ENCODE measurements around the gene RERG. TPM values are rescaled to one million over a fixed set of nuclear protein-coding genes. Genes with fewer than 3 reads are reported as not detected.

RERG gene
- 23.4 TPM for total RNA-seq

DNA sequence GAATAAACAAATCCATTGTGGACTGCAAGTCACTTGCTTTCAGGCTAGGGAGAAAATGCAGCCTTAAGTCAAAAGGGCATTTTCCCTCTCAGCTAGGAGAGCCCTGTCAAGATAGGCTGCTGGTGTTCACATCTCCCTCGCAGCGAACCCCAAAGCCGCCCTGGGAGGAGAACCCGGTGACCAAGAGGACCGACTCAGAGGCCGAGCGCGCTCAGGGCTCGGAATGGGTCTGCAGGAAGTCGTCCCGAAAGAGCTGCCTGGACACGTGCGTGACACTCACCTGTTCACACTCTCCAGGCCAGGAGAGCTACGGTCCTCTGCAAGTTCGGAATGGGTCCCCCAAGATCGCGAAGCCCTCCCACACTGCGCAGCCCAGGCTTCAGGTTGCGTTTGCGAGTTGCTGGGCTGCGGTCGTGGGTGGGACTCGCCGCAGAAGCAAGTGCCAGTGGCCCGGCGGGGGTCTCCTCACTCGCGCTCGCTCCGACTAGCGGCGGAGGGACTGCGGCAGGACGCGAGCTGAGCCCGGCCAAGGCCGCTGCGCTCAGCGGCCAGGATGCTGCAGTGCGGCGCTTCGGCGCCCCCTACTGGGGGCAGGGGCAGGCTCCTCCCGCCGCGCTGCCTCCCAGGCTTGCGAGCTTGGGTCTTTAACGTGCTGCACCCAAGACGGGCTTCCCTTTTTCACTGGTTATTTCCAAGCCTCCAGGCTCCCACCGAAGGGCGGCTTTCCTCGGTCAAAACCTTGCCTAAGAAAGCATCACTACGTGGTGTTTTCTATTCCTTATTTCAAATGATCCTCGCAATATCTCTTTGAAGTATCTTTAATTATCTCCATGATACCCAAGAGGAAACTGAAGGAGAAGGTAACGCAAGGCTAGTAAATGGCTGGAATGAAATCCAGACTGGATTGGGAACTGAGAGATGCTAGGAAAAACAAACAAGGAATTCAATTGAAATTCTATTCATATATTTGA lies at the start of gene RERG:
Gene RERG (minus strand): TSS at position 503 of the 971 bp plus-strand sequence. CDS start 3,928 bp downstream, outside the sequence.

Other genes starting within 250 kb of the RERG start
- 53.2 TPM for gene PDE6H, start 248.4 kb downstream of the RERG start, total RNA-seq
- 51.3 TPM for gene PTPRO, start 101.1 kb upstream of the RERG start, total RNA-seq